ENCODE measurements around the gene DOCK9. TPM values are rescaled to one million over a fixed set of nuclear protein-coding genes. Genes with fewer than 3 reads are reported as not detected.

DOCK9 gene
- total RNA-seq, 1 experiment from 2014 or later = 31.7 TPM

DNA sequence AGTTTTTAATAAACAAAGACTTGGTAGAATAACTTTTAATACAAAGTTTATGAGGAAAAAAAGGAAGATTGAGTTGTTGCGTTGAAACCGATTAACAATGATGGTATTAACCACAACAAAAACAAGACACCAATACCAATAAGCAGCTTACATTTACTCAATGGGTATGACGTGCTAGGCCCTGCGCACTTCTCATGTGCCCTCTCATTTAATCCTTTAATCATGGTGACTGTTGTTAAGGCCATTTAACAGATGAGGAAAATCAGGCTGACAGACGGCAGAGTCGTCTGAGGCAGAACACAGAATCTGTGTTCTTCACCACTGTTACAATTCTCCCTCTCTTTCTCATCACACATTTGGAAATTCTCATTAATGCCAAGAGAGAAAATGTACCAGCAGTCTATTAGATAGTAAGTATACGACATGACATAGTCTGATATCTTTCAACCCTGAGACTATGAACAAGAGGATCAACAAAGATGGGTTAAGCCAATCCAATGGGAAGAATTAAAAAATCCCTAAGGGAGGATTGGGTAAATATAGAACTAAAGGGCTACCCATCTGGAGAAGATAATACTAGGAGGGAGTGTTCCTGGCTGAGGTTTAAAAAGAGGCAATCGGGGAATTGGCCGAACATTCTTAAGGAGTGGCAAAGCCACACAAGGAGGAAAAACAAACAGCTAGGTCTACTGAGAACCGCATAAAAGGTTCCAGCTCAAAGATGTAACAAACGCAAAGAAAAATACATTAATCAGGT is 54.0 kb downstream of the DOCK9 start:
- no peaks in the 10 kb centered on the region for H3K36me3 ChIP-seq (ENCODE audit: low read depth, low read length)
- H3K27ac ChIP-seq (ENCODE audit: low read length) = no peak overlapping the region
- H3F3A ChIP-seq (ENCODE audit: low read length, unreplicated experiment) = no peaks in the 10 kb centered on the region
- no peak overlapping the region for H3K9ac ChIP-seq (ENCODE audit: low read length)
- no peaks in the 10 kb centered on the region for H3K4me1 ChIP-seq (ENCODE audit: insufficient read depth, low read length)
- DNase-seq (no peak), ATAC-seq (no peak)
- H3K27me3 ChIP-seq (ENCODE audit: low read length) = no peaks in the 10 kb centered on the region
- intact Hi-C loops (cut with micrococcal nuclease) = no loop called here
- no peak for TF ChIP-seq EZH2 (IDR thresholded peaks at IDR 0.05; ENCODE audit: low read length, unreplicated experiment)
- no peak for TF ChIP-seq EZH2phosphoT487 (IDR thresholded peaks at IDR 0.05; ENCODE audit: borderline replicate concordance, low read length)
- no peak overlapping the region for H2AFZ ChIP-seq (ENCODE audit: low read length)
- no peaks in the 10 kb centered on the region for H3K79me2 ChIP-seq (ENCODE audit: low read length)
- BruUV-seq (replicated peaks) = no TSS peak
- ChIA-PET CTCF (no interaction called here), POLR2A (ENCODE audit: unreplicated experiment) (no interaction called here)
- H3K9me2 ChIP-seq (replicated peaks; ENCODE audit: low read length) = no peaks in the 10 kb centered on the region
- no peaks in the 10 kb centered on the region for H3K9me3 ChIP-seq (ENCODE audit: low read length)
- no peaks in the 10 kb centered on the region for H4K20me1 ChIP-seq (ENCODE audit: low read length)
- no peak overlapping the region for H3K4me3 ChIP-seq (ENCODE audit: low read length)
- H3K4me2 ChIP-seq (ENCODE audit: low read length) = no peak overlapping the region

GRCh38 chr13:98922306-98922705 is 55.6 kb downstream of the DOCK9 start:
- H3K4me3 ChIP-seq (ENCODE audit: low read length) = no peak overlapping the region
- ChIA-PET CTCF (no interaction called here), POLR2A (ENCODE audit: unreplicated experiment) (no interaction called here)
- no peaks in the 10 kb centered on the region for H3K9me2 ChIP-seq (replicated peaks; ENCODE audit: low read length)
- no peaks in the 10 kb centered on the region for H3K79me2 ChIP-seq (ENCODE audit: low read length)
- H3F3A ChIP-seq (ENCODE audit: low read length, unreplicated experiment) = no peaks in the 10 kb centered on the region
- H3K9me3 ChIP-seq (ENCODE audit: low read length) = no peaks in the 10 kb centered on the region
- H2AFZ ChIP-seq (ENCODE audit: low read length) = no peak overlapping the region
- ATAC-seq (no peak), DNase-seq (no peak)
- no peak overlapping the region for H3K9ac ChIP-seq (ENCODE audit: low read length)
- no peaks in the 10 kb centered on the region for H3K4me1 ChIP-seq (ENCODE audit: insufficient read depth, low read length)
- no peaks in the 10 kb centered on the region for H3K27me3 ChIP-seq (ENCODE audit: low read length)
- intact Hi-C loops (cut with micrococcal nuclease) = no loop called here
- no peaks in the 10 kb centered on the region for H4K20me1 ChIP-seq (ENCODE audit: low read length)
- H3K36me3 ChIP-seq (ENCODE audit: low read depth, low read length) = no peaks in the 10 kb centered on the region
- no peak overlapping the region for H3K27ac ChIP-seq (ENCODE audit: low read length)
- H3K4me2 ChIP-seq (ENCODE audit: low read length) = no peak overlapping the region
- TF ChIP-seq EZH2 (IDR thresholded peaks at IDR 0.05; ENCODE audit: low read length, unreplicated experiment) (no peak), CTCF (conservative IDR thresholded peaks at IDR 0.05; ENCODE audit: low read depth, low read length) (no peak), EZH2phosphoT487 (IDR thresholded peaks at IDR 0.05; ENCODE audit: borderline replicate concordance, low read length) (no peak)
- no TSS peak for BruUV-seq (replicated peaks)

DNA sequence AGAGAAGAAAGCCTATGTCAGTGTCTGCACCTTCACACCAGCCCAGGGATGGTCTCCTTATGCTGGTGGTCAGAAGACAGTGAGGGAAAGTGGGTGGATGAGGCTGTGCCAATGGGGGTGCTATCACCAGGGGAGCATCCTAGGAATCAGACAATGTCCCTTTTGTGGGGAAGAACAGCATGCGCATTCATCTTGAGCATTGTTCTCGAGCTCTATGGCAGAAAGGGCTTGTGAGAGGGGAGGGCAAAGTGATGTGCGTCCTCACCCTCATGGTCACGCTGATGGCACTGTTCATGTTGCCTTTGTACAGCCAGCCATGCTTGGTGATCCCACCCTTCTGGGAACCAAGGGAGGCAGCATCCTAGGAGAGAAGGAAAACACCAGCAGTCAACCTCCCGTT is 56.1 kb downstream of the DOCK9 start:
- H3K27me3 ChIP-seq (ENCODE audit: low read length) = no peaks in the 10 kb centered on the region
- ChIA-PET CTCF (no interaction called here), POLR2A (ENCODE audit: unreplicated experiment) (no interaction called here)
- H3K9me3 ChIP-seq (ENCODE audit: low read length) = no peaks in the 10 kb centered on the region
- TF ChIP-seq CTCF (conservative IDR thresholded peaks at IDR 0.05; ENCODE audit: low read depth, low read length) (no peak), EZH2 (IDR thresholded peaks at IDR 0.05; ENCODE audit: low read length, unreplicated experiment) (no peak), EZH2phosphoT487 (IDR thresholded peaks at IDR 0.05; ENCODE audit: borderline replicate concordance, low read length) (no peak)
- DNase-seq = no peak
- H3K4me1 ChIP-seq (ENCODE audit: insufficient read depth, low read length) = no peaks in the 10 kb centered on the region
- H3K9ac ChIP-seq (ENCODE audit: low read length) = no peak overlapping the region
- no peak for ATAC-seq
- no TSS peak for BruUV-seq (replicated peaks)
- no peak overlapping the region for H3K27ac ChIP-seq (ENCODE audit: low read length)
- intact Hi-C loops (cut with micrococcal nuclease) = no loop called here
- no peaks in the 10 kb centered on the region for H3K79me2 ChIP-seq (ENCODE audit: low read length)
- H3F3A ChIP-seq (ENCODE audit: low read length, unreplicated experiment) = no peaks in the 10 kb centered on the region
- no peaks in the 10 kb centered on the region for H3K36me3 ChIP-seq (ENCODE audit: low read depth, low read length)
- no peak overlapping the region for H2AFZ ChIP-seq (ENCODE audit: low read length)
- no peak overlapping the region for H3K4me2 ChIP-seq (ENCODE audit: low read length)
- no peak overlapping the region for H3K4me3 ChIP-seq (ENCODE audit: low read length)
- H4K20me1 ChIP-seq (ENCODE audit: low read length) = no peaks in the 10 kb centered on the region
- H3K9me2 ChIP-seq (replicated peaks; ENCODE audit: low read length) = no peaks in the 10 kb centered on the region
